Hepatocyte (in vitro differentiated cells): ENCODE results near the gene UBXN7. TPM values are rescaled to one million over a fixed set of nuclear protein-coding genes. Genes with fewer than 3 reads are reported as not detected.

Source experiments
- DNase-seq: peaks from one replicate; pipeline ENCODE4 v3.0.0-alpha.2; 2016; ENCODE audit warnings: low spot score
- H2AFZ ChIP-seq: fragments of 200-600 bp; sonication (generic); 2 replicates; pipeline ENCODE4 v1.6.0; 2016; ENCODE audit warnings: antibody characterized with exemption, mild to moderate bottlenecking
- H3K27ac ChIP-seq: fragments of 200-600 bp; sonication (generic); 2 replicates; pipeline ENCODE4 v1.5.1; 2016; ENCODE audit warnings: mild to moderate bottlenecking
- H3K27me3 ChIP-seq: fragments of 200-600 bp; sonication (generic); 2 replicates; pipeline ENCODE4 v1.6.1; 2016
- H3K36me3 ChIP-seq: fragments of 200-600 bp; sonication (generic); replicated peaks from 2 replicates; pipeline ENCODE4 v1.5.1; 2016; ENCODE audit warnings: low read depth; ENCODE audit not compliant: insufficient read depth
- H3K4me1 ChIP-seq: fragments of 200-600 bp; sonication (generic); 2 replicates; pipeline ENCODE4 v1.5.1; 2016; ENCODE audit warnings: mild to moderate bottlenecking, moderate library complexity; ENCODE audit not compliant: insufficient read depth
- H3K4me2 ChIP-seq: fragments of 200-600 bp; sonication (generic); 2 replicates; pipeline ENCODE4 v1.6.0; 2016
- H3K4me3 ChIP-seq: fragments of 200-600 bp; sonication (generic); 2 replicates; pipeline ENCODE4 v1.5.1; 2016; ENCODE audit warnings: mild to moderate bottlenecking
- H3K79me2 ChIP-seq: fragments of 200-600 bp; sonication (generic); 2 replicates; pipeline ENCODE4 v1.6.0; 2017; ENCODE audit warnings: mild to moderate bottlenecking
- H3K9me2 ChIP-seq: fragments of 200-600 bp; sonication (generic); replicated peaks from 2 replicates; pipeline ENCODE4 v1.6.0; 2017; ENCODE audit warnings: mild to moderate bottlenecking; ENCODE audit not compliant: insufficient read depth
- H3K9me3 ChIP-seq: fragments of 200-600 bp; sonication (generic); 2 replicates; pipeline ENCODE4 v1.5.1; 2016; ENCODE audit warnings: low read depth, mild to moderate bottlenecking
- H4K20me1 ChIP-seq: fragments of 200-600 bp; sonication (generic); 2 replicates; pipeline ENCODE4 v1.6.0; 2016; ENCODE audit warnings: mild to moderate bottlenecking; ENCODE audit not compliant: insufficient read depth, poor library complexity, severe bottlenecking
- CTCF ChIP-seq: fragments of 200-600 bp; sonication (generic); IDR thresholded peaks from 2 replicates; pipeline ENCODE4 v1.5.1; 2016; ENCODE audit warnings: antibody characterized with exemption, mild to moderate bottlenecking; ENCODE audit not compliant: poor library complexity
- EZH2 ChIP-seq: fragments of 200-600 bp; sonication (generic); IDR thresholded peaks from 2 replicates; pipeline ENCODE4 v1.6.1; 2016; ENCODE audit warnings: antibody characterized with exemption, mild to moderate bottlenecking, borderline replicate concordance
- EZH2phosphoT487 ChIP-seq: fragments of 200-600 bp; sonication (generic); IDR thresholded peaks from one replicate; pipeline ENCODE4 v1.6.1; 2018; ENCODE audit warnings: antibody characterized with exemption, mild to moderate bottlenecking, low read depth, moderate library complexity; ENCODE audit not compliant: unreplicated experiment, severe bottlenecking
- WGBS: methylation state at CpG from one replicate; pipeline ENCODE4 v1.1.6; 2016; ENCODE audit warnings: low lambda C conversion rate; ENCODE audit errors: missing lambda C conversion rate; 5-methylcytosine and 5-hydroxymethylcytosine counted together
- polyA plus RNA-seq: library from polyadenylated mRNA; unstranded; fragments of >200 nt; fragmentation: Nextera tagmentation; extraction: Ambion mirVana; gene quantifications from 2 replicates; pipeline ENCODE4 v1.2.1, GENCODE V29; 2016
- total RNA-seq: library from RNA; depleted of rRNA; stranded (reverse); fragments of >200 nt; gene quantifications from 2 replicates; pipeline ENCODE4 v1.2.3, GENCODE V29; 2014

UBXN7 gene
- total and polyA plus RNA-seq, 2 experiments from 2014 or later: 18.6 to 32.4 TPM

GRCh38 chr3:196440696-196441095 lies 8.5 kb upstream of the UBXN7 start:
- Histone ChIP-seq H3K4me1 (no peaks in the 10 kb centered on the region), H3K4me3 (no peak overlapping the region), H3K27ac (no peak overlapping the region), H3K9me3 (no peaks in the 10 kb centered on the region), H3K9me2 (no peaks in the 10 kb centered on the region), H3K79me2 (no peaks in the 10 kb centered on the region), H3K27me3 (no peaks in the 10 kb centered on the region), H2AFZ (no peak overlapping the region), H4K20me1 (no peaks in the 10 kb centered on the region), H3K4me2 (no peak overlapping the region), H3K36me3 (no peaks in the 10 kb centered on the region)
- 72% methylated on average over 3 of the region's 3 CpGs for WGBS
- no peak for DNase-seq
- TF ChIP-seq EZH2 (no peak), CTCF (no peak), EZH2phosphoT487 (no peak)

- H4K20me1 ChIP-seq: no peaks in the 10 kb centered on the region
- no peaks in the 10 kb centered on the region for H3K9me3 ChIP-seq
- no peaks in the 10 kb centered on the region for H3K4me1 ChIP-seq
- TF ChIP-seq CTCF: no peak
- TF ChIP-seq EZH2phosphoT487: no peak
- no peak for TF ChIP-seq EZH2
- H3K4me3 ChIP-seq: no peak overlapping the region
- H3K27ac ChIP-seq: no peak overlapping the region
- H2AFZ ChIP-seq: no peak overlapping the region
- H3K9me2 ChIP-seq: no peaks in the 10 kb centered on the region
- H3K79me2 ChIP-seq: no peaks in the 10 kb centered on the region
- no peak for DNase-seq
- WGBS: 74% methylated on average over 6 of the region's 6 CpGs
- no peak overlapping the region for H3K4me2 ChIP-seq
- H3K36me3 ChIP-seq: no peaks in the 10 kb centered on the region
- no peaks in the 10 kb centered on the region for H3K27me3 ChIP-seq
These were observed 7.9 kb upstream of the UBXN7 start for GRCh38 chr3:196440041-196440537.

- whole genome bisulfite sequencing: 2% methylated on average over 28 of the region's 50 CpGs
- peak; percentile 67 for DNase-seq
- Histone ChIP-seq H3K27ac (peak overlapping the region; percentile 96), H3K9me3 (no peaks in the 10 kb centered on the region), H3K27me3 (no peaks in the 10 kb centered on the region), H3K79me2 (peaks cover 55% of the 10 kb centered on the region), H2AFZ (peak overlapping the region; percentile 83), H4K20me1 (peaks cover 44% of the 10 kb centered on the region), H3K4me3 (peak overlapping the region; percentile 56), H3K9me2 (no peaks in the 10 kb centered on the region), H3K36me3 (no peaks in the 10 kb centered on the region), H3K4me1 (peaks cover 8% of the 10 kb centered on the region), H3K4me2 (peak overlapping the region; percentile 80)
- TF ChIP-seq EZH2phosphoT487: no peak
- TF ChIP-seq EZH2: no peak
- no peak for TF ChIP-seq CTCF
These were observed 768 bp downstream of the UBXN7 start for GRCh38 chr3:196431181-196432136.
